WTC11 (cell line): Measurements from ENCODE around the gene C6orf47.

Experiments used
- TEAD1 ChIP-seq: sonication (generic); formaldehyde crosslinking; IDR thresholded peaks from 2 replicates; pipeline ENCODE4 v1.8.0; 2022; ENCODE audit warnings: mild to moderate bottlenecking, missing genetic modification reagents
- TF ChIP-seq, protein P1 (sequence below): sonication (generic); formaldehyde crosslinking; IDR thresholded peaks from 2 replicates; pipeline ENCODE4 v1.8.1; 2023; ENCODE audit warnings: mild to moderate bottlenecking, missing genetic modification reagents, moderate library complexity
- TF ChIP-seq, protein P2 (sequence below): sonication (generic); formaldehyde crosslinking; IDR thresholded peaks from 2 replicates; pipeline ENCODE4 v1.8.1; 2022; ENCODE audit warnings: mild to moderate bottlenecking, missing genetic modification reagents, moderate library complexity, borderline replicate concordance

DNA sequence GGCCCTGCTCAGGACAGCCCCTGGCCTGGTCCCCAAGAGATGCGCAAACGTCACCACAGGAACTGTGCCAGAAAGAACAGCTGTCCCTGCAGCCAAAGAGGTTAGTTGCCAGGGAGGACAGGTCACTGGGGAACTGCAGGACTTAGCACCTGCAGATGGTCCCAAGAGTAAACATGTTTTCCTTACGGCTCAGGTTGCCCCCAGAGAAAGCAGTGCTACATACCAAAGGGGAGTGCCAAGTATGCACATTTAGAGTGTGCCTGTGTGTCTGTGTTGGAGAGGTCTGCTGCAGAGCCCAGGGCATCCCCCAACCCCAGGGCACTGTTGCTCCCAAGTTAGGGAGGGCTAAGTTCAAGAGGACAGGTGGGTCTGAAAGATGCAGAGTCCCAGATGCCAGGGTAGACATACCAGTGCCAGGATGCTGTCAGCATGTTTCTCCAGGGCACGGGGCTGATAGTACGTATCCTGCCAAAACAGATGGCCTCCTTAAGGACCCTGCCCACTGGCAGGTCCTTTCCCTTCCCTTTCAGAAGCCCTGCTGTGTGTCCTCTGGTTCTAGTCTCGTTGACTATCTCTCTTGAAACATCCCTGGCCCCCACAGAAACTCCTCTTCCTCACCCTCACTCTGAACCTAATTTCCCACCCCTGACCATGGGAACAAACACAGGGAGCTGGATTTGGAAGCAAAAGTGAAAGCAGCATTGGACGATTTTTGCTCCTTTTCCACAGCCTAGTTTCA is 41.3 kb upstream of the C6orf47 start:
- TF ChIP-seq TEAD1 (CRISPR knock-in tag): no peak
- TF ChIP-seq, protein P1, sequence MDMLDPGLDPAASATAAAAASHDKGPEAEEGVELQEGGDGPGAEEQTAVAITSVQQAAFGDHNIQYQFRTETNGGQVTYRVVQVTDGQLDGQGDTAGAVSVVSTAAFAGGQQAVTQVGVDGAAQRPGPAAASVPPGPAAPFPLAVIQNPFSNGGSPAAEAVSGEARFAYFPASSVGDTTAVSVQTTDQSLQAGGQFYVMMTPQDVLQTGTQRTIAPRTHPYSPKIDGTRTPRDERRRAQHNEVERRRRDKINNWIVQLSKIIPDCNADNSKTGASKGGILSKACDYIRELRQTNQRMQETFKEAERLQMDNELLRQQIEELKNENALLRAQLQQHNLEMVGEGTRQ (CRISPR knock-in tag): no peak
- TF ChIP-seq, protein P2, sequence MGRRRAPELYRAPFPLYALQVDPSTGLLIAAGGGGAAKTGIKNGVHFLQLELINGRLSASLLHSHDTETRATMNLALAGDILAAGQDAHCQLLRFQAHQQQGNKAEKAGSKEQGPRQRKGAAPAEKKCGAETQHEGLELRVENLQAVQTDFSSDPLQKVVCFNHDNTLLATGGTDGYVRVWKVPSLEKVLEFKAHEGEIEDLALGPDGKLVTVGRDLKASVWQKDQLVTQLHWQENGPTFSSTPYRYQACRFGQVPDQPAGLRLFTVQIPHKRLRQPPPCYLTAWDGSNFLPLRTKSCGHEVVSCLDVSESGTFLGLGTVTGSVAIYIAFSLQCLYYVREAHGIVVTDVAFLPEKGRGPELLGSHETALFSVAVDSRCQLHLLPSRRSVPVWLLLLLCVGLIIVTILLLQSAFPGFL (CRISPR knock-in tag): no peak
